Activated naive CD8-positive, alpha-beta T cell treated with anti-CD3 and anti-CD28 coated beads for 36 hours (primary cell): ENCODE measurements around the gene MACF1. TPM values are rescaled to one million over a fixed set of nuclear protein-coding genes. Genes with fewer than 3 reads are reported as not detected.
"Not testable (repeated sequence)": the region's sequence is repeated elsewhere in the genome, so short reads cannot be mapped to it uniquely, and the experiment has no call there.

Experiments
- DNase-seq: peaks from one replicate; pipeline ENCODE4 v3.0.0; 2021
- H3K27ac Mint-ChIP-seq: one replicate; pipeline ENCODE4 v1.8.0; 2022; ENCODE audit warnings: mild to moderate bottlenecking, moderate library complexity, mixed read lengths
- H3K27me3 Mint-ChIP-seq: one replicate; pipeline ENCODE4 v1.8.0; 2022; ENCODE audit warnings: mild to moderate bottlenecking, mixed read lengths
- H3K36me3 Mint-ChIP-seq: one replicate; pipeline ENCODE4 v1.8.0; 2021; ENCODE audit warnings: mild to moderate bottlenecking, mixed read lengths
- H3K4me1 Mint-ChIP-seq: one replicate; pipeline ENCODE4 v1.8.0; 2021; ENCODE audit warnings: mixed read lengths
- H3K4me3 Mint-ChIP-seq: one replicate; pipeline ENCODE4 v1.8.0; 2022; ENCODE audit warnings: mild to moderate bottlenecking, moderate library complexity, mixed read lengths
- H3K9me3 Mint-ChIP-seq: one replicate; pipeline ENCODE4 v1.8.0; 2022; ENCODE audit warnings: mixed read lengths
- total RNA-seq, 2 experiments: library from RNA; stranded (reverse); gene quantifications; one replicate each; pipeline ENCODE4 v1.2.3, GENCODE V29; 2021

Gene MACF1
- total RNA-seq, 2 experiments from 2014 or later = 114 to 130 TPM

- H3K27me3 Mint-ChIP-seq, H3K27ac Mint-ChIP-seq, H3K36me3 Mint-ChIP-seq, H3K4me1 Mint-ChIP-seq, DNase-seq, H3K4me3 Mint-ChIP-seq, H3K9me3 Mint-ChIP-seq: not testable (repeated sequence)
Observed at GRCh38 chr1:39511477-39511876, 307.0 kb downstream of the MACF1 start.

- peaks cover 12% of the 10 kb centered on the region for H3K27me3 Mint-ChIP-seq
- not testable (repeated sequence) for H3K27ac Mint-ChIP-seq, H3K36me3 Mint-ChIP-seq, DNase-seq, H3K9me3 Mint-ChIP-seq, H3K4me1 Mint-ChIP-seq, H3K4me3 Mint-ChIP-seq
Observed at GRCh38 chr1:39512234-39512847, 307.8 kb downstream of the MACF1 start.

- not testable (repeated sequence) for H3K4me3 Mint-ChIP-seq, DNase-seq, H3K27me3 Mint-ChIP-seq, H3K4me1 Mint-ChIP-seq, H3K36me3 Mint-ChIP-seq, H3K9me3 Mint-ChIP-seq, H3K27ac Mint-ChIP-seq
Observed at GRCh38 chr1:39514710-39515124, 310.2 kb downstream of the MACF1 start.

GRCh38 chr1:39515131-39516086 is 310.9 kb downstream of the MACF1 start:
- H3K4me3 Mint-ChIP-seq = peak overlapping the region; percentile 68
- H3K27ac Mint-ChIP-seq, H3K36me3 Mint-ChIP-seq, H3K9me3 Mint-ChIP-seq, H3K27me3 Mint-ChIP-seq, H3K4me1 Mint-ChIP-seq: not testable (repeated sequence)
- peak; percentile 49 for DNase-seq

GRCh38 chr1:39516841-39517240 is 312.3 kb downstream of the MACF1 start:
- not testable (repeated sequence) for DNase-seq, H3K4me3 Mint-ChIP-seq, H3K27me3 Mint-ChIP-seq, H3K27ac Mint-ChIP-seq, H3K4me1 Mint-ChIP-seq, H3K9me3 Mint-ChIP-seq, H3K36me3 Mint-ChIP-seq

- not testable (repeated sequence) for H3K4me1 Mint-ChIP-seq, H3K4me3 Mint-ChIP-seq, H3K27ac Mint-ChIP-seq, H3K9me3 Mint-ChIP-seq, H3K27me3 Mint-ChIP-seq, DNase-seq, H3K36me3 Mint-ChIP-seq
Observed at GRCh38 chr1:39517936-39518335, 313.4 kb downstream of the MACF1 start.

- not testable (repeated sequence) for H3K36me3 Mint-ChIP-seq, H3K4me3 Mint-ChIP-seq, H3K27me3 Mint-ChIP-seq, H3K27ac Mint-ChIP-seq, H3K9me3 Mint-ChIP-seq, DNase-seq, H3K4me1 Mint-ChIP-seq
Observed at GRCh38 chr1:39519376-39519775, 314.9 kb downstream of the MACF1 start.

- H3K36me3 Mint-ChIP-seq, H3K4me1 Mint-ChIP-seq, DNase-seq, H3K27ac Mint-ChIP-seq, H3K27me3 Mint-ChIP-seq, H3K9me3 Mint-ChIP-seq, H3K4me3 Mint-ChIP-seq: not testable (repeated sequence)
Observed at GRCh38 chr1:39522221-39522620, 317.7 kb downstream of the MACF1 start.

- no peaks in the 10 kb centered on the region for H3K27me3 Mint-ChIP-seq
- DNase-seq = no peak
- H3K4me3 Mint-ChIP-seq = no peak overlapping the region
- no peak overlapping the region for H3K27ac Mint-ChIP-seq
- H3K36me3 Mint-ChIP-seq = no peaks in the 10 kb centered on the region
- no peaks in the 10 kb centered on the region for H3K9me3 Mint-ChIP-seq
- H3K4me1 Mint-ChIP-seq = peaks cover 8% of the 10 kb centered on the region
Observed at GRCh38 chr1:39522661-39523567, 318.4 kb downstream of the MACF1 start.

GRCh38 chr1:39524171-39524570 is 319.7 kb downstream of the MACF1 start:
- H3K9me3 Mint-ChIP-seq = no peaks in the 10 kb centered on the region
- H3K36me3 Mint-ChIP-seq = peaks cover 2% of the 10 kb centered on the region
- no peaks in the 10 kb centered on the region for H3K27me3 Mint-ChIP-seq
- no peak overlapping the region for H3K27ac Mint-ChIP-seq
- no peak for DNase-seq
- peaks cover 8% of the 10 kb centered on the region for H3K4me1 Mint-ChIP-seq
- H3K4me3 Mint-ChIP-seq = no peak overlapping the region

- no peak overlapping the region for H3K27ac Mint-ChIP-seq
- H3K9me3 Mint-ChIP-seq = no peaks in the 10 kb centered on the region
- H3K4me3 Mint-ChIP-seq = no peak overlapping the region
- no peaks in the 10 kb centered on the region for H3K27me3 Mint-ChIP-seq
- no peak for DNase-seq
- peaks cover 2% of the 10 kb centered on the region for H3K36me3 Mint-ChIP-seq
- H3K4me1 Mint-ChIP-seq = peaks cover 8% of the 10 kb centered on the region
Observed at GRCh38 chr1:39524591-39525365, 320.3 kb downstream of the MACF1 start.

GRCh38 chr1:39525366-39526165 is 321.1 kb downstream of the MACF1 start:
- Mint-ChIP-seq H3K27ac (no peak overlapping the region), H3K9me3 (no peaks in the 10 kb centered on the region), H3K4me1 (peaks cover 8% of the 10 kb centered on the region), H3K27me3 (no peaks in the 10 kb centered on the region), H3K36me3 (peaks cover 2% of the 10 kb centered on the region), H3K4me3 (no peak overlapping the region)
- DNase-seq = peak; percentile 53

GRCh38 chr1:39526466-39527189 is 322.1 kb downstream of the MACF1 start:
- H3K27me3 Mint-ChIP-seq = no peaks in the 10 kb centered on the region

More at GRCh38 chr1:39526466-39527189, 322.1 kb downstream of the MACF1 start:
- Mint-ChIP-seq H3K4me3 (no peak overlapping the region), H3K4me1 (peaks cover 8% of the 10 kb centered on the region), H3K36me3 (peaks cover 6% of the 10 kb centered on the region), H3K27ac (no peak overlapping the region), H3K9me3 (no peaks in the 10 kb centered on the region)
- no peak for DNase-seq
